DND-41 (cell line): ENCODE data around the gene FUBP1.

Source experiments
- ATAC-seq: fragments of 200-7000 bp; cut with Tn5 transposase; 3 replicates; pipeline ENCODE4 v1.9.1; 2021; ENCODE audit warnings: low read depth; ENCODE audit not compliant: insufficient read depth
- DNase-seq: peaks from one replicate; pipeline ENCODE4 v3.0.0-alpha.2; 2020
- H2AFZ ChIP-seq: 2 replicates; pipeline ENCODE4 v1.6.0; 2012; ENCODE audit warnings: low read depth, low read length
- H3K27ac ChIP-seq: 2 replicates; pipeline ENCODE4 v1.5.1; 2012; ENCODE audit warnings: low read length, inconsistent platforms
- H3K27me3 ChIP-seq: fragments of 200-600 bp; sonication (generic); 2 replicates; pipeline ENCODE4 v1.6.0; 2012; ENCODE audit warnings: low read length, mild to moderate bottlenecking, inconsistent platforms; ENCODE audit not compliant: insufficient read depth, poor library complexity
- H3K36me3 ChIP-seq: 2 replicates; pipeline ENCODE4 v1.5.1; 2012; ENCODE audit warnings: low read length, inconsistent platforms; ENCODE audit not compliant: insufficient read depth
- H3K4me1 ChIP-seq: 2 replicates; pipeline ENCODE4 v1.5.1; 2012; ENCODE audit warnings: mild to moderate bottlenecking, low read length; ENCODE audit not compliant: insufficient read depth
- H3K4me2 ChIP-seq: 2 replicates; pipeline ENCODE4 v1.6.0; 2012; ENCODE audit warnings: mild to moderate bottlenecking, moderate library complexity, low read length, inconsistent platforms; ENCODE audit not compliant: insufficient read depth
- H3K4me3 ChIP-seq, 2 experiments: fragments of 200-600 bp in 1 of 2; shearing (Covaris generic) in 1 of 2; 2 replicates each; pipeline ENCODE4 v1.5.1; 2012 to 2016; ENCODE audit warnings: inconsistent platforms in 2 of 2, low read length in 2 of 2, mild to moderate bottlenecking in 2 of 2, low read depth in 1 of 2, moderate library complexity in 1 of 2
- H3K79me2 ChIP-seq: 2 replicates; pipeline ENCODE4 v1.6.0; 2012; ENCODE audit warnings: low read length, inconsistent platforms; ENCODE audit not compliant: insufficient read depth
- H3K9ac ChIP-seq: 2 replicates; pipeline ENCODE4 v1.6.0; 2012; ENCODE audit warnings: low read depth, mild to moderate bottlenecking, inconsistent platforms, low read length, moderate library complexity
- H3K9me3 ChIP-seq: 2 replicates; pipeline ENCODE4 v1.5.1; 2012; ENCODE audit warnings: low read length, moderate library complexity, mild to moderate bottlenecking, inconsistent platforms; ENCODE audit not compliant: insufficient read depth, severe bottlenecking
- H4K20me1 ChIP-seq: 2 replicates; pipeline ENCODE4 v1.6.0; 2012; ENCODE audit warnings: low read length; ENCODE audit not compliant: insufficient read depth
- CTCF ChIP-seq: IDR thresholded peaks from 2 replicates; pipeline ENCODE4 v1.5.1; 2012; ENCODE audit warnings: borderline replicate concordance, low read length, moderate library complexity, mild to moderate bottlenecking; ENCODE audit not compliant: poor library complexity, severe bottlenecking; ENCODE audit errors: extremely low read depth
- EZH2 ChIP-seq: IDR thresholded peaks from 3 replicates; pipeline ENCODE4 v1.6.1; 2012; ENCODE audit warnings: borderline replicate concordance, low read depth, mild to moderate bottlenecking, moderate library complexity, low read length, inconsistent platforms; ENCODE audit not compliant: severe bottlenecking

FUBP1 gene

GRCh38 chr1:77948841-77949424, 29.9 kb downstream of the FUBP1 start:
- 0 out of 3 replicates have a peak, but pooled peaks have one; percentile 27 for ATAC-seq
- Histone ChIP-seq H3K27ac (no peak overlapping the region), H4K20me1 (peaks cover 7% of the 10 kb centered on the region; the same call in 1 of the 2 replicates)

GRCh38 chr1:77945345-77945744, 33.5 kb downstream of the FUBP1 start:
- H3K27ac ChIP-seq = no peak overlapping the region
- ATAC-seq (no peak), DNase-seq (no peak)
- peaks cover 3% of the 10 kb centered on the region; the same call in 1 of the 2 replicates for H4K20me1 ChIP-seq
- no peak overlapping the region for H3K4me2 ChIP-seq
- no peaks in the 10 kb centered on the region for H3K27me3 ChIP-seq
- H2AFZ ChIP-seq = no peak overlapping the region
- H3K9ac ChIP-seq = no peak overlapping the region
- H3K36me3 ChIP-seq = peaks cover 82% of the 10 kb centered on the region
- peaks cover 10% of the 10 kb centered on the region; the same call in 1 of the 2 replicates for H3K79me2 ChIP-seq
- no peaks in the 10 kb centered on the region for H3K9me3 ChIP-seq
- H3K4me3 ChIP-seq = no peak overlapping the region
- no peaks in the 10 kb centered on the region for H3K4me1 ChIP-seq
- TF ChIP-seq EZH2 (no peak), CTCF (no peak)

More at GRCh38 chr1:77948841-77949424, 29.9 kb downstream of the FUBP1 start:
- Histone ChIP-seq H3K79me2 (peaks cover 31% of the 10 kb centered on the region), H2AFZ (no peak overlapping the region), H3K36me3 (peaks cover 95% of the 10 kb centered on the region), H3K4me2 (no peak overlapping the region), H3K9me3 (no peaks in the 10 kb centered on the region), H3K9ac (no peak overlapping the region), H3K4me1 (no peaks in the 10 kb centered on the region), H3K4me3 (no peak overlapping the region), H3K27me3 (no peaks in the 10 kb centered on the region)
- DNase-seq = no peak
- TF ChIP-seq EZH2 (no peak), CTCF (no peak)

DNA sequence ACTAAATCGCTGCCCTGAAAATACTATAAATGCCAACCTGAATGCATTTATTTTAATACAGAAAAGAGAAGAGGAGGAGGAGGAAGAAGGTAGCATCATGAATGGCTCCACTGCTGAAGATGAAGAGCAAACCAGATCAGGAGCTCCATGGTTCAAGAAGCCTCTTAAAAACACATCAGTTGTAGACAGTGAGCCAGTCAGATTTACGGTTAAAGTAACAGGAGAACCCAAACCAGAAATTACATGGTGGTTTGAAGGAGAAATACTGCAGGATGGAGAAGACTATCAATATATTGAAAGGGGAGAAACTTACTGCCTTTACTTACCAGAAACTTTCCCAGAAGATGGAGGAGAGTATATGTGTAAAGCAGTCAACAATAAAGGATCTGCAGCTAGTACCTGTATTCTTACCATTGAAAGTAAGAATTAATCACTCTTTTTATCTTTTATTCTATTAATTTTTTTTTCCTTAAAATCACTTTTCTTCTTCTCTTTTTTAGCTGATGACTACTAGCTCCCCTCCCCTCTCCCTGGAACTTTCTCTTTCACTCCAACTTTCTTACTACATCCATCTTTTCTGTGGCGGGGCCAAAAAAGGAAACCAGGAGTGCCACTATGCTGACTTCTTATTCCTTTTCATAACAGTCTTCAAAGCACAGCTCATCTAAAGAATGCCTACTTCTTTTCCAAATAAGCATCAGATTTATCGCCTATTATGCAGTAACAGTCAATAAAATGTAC, 36.3 kb downstream of the FUBP1 start:
- H3K27me3 ChIP-seq = no peaks in the 10 kb centered on the region
- H3K27ac ChIP-seq = no peak overlapping the region
- H3K4me1 ChIP-seq = no peaks in the 10 kb centered on the region
- no peak overlapping the region for H3K4me3 ChIP-seq
- DNase-seq (no peak), ATAC-seq (no peak)
- TF ChIP-seq EZH2 = no peak
- no peak for TF ChIP-seq CTCF
- no peak overlapping the region for H2AFZ ChIP-seq
- H3K9ac ChIP-seq = no peak overlapping the region
- H3K4me2 ChIP-seq = no peak overlapping the region
- H3K36me3 ChIP-seq = peaks cover 54% of the 10 kb centered on the region
- H4K20me1 ChIP-seq = peaks cover 3% of the 10 kb centered on the region; the same call in 1 of the 2 replicates
- H3K79me2 ChIP-seq = no peaks in the 10 kb centered on the region
- H3K9me3 ChIP-seq = no peaks in the 10 kb centered on the region
